HepG2 (cell line): ENCODE results near the gene ENO1. TPM values are rescaled to one million over a fixed set of nuclear protein-coding genes. Genes with fewer than 3 reads are reported as not detected.

Source experiments
- AKAP8 ChIP-seq: sonication (generic); formaldehyde crosslinking; IDR thresholded peaks from 2 replicates; pipeline ENCODE4 v1.5.1; 2020; ENCODE audit warnings: mild to moderate bottlenecking, missing genetic modification reagents
- ATF6 ChIP-seq: sonication (generic); formaldehyde crosslinking; conservative IDR thresholded peaks from 2 replicates; pipeline ENCODE4 v1.4.0; 2020; ENCODE audit warnings: missing genetic modification reagents
- CBX1 ChIP-seq: IDR thresholded peaks from one replicate; pipeline ENCODE4 v1.6.1; 2016; ENCODE audit warnings: antibody characterized with exemption, low read depth
- CEBPZ ChIP-seq: IDR thresholded peaks from 2 replicates; pipeline ENCODE4 v1.6.1; 2012; ENCODE audit warnings: low read length, improper control_type of control experiment
- CHCHD3 ChIP-seq: sonication (generic); formaldehyde crosslinking; IDR thresholded peaks from 2 replicates; pipeline ENCODE4 v1.8.0; 2022; ENCODE audit warnings: mild to moderate bottlenecking, missing genetic modification reagents, moderate library complexity
- DDIT3 ChIP-seq: sonication (generic); formaldehyde crosslinking; IDR thresholded peaks from 2 replicates; pipeline ENCODE4 v1.4.0; 2020; ENCODE audit warnings: mild to moderate bottlenecking, missing genetic modification reagents
- FOXJ3 ChIP-seq: sonication (generic); formaldehyde crosslinking; IDR thresholded peaks from 2 replicates; pipeline ENCODE4 v1.4.0; 2020; ENCODE audit warnings: missing genetic modification reagents, mild to moderate bottlenecking, borderline replicate concordance
- HNRNPK ChIP-seq: fragments of 200-400 bp; formaldehyde crosslinking; IDR thresholded peaks from 2 replicates; pipeline ENCODE4 v1.6.1; 2018; ENCODE audit warnings: low read length, low read depth, moderate library complexity, mild to moderate bottlenecking; ENCODE audit not compliant: poor library complexity, severe bottlenecking
- SRY ChIP-seq: sonication (generic); formaldehyde crosslinking; IDR thresholded peaks from 2 replicates; pipeline ENCODE4 v1.8.0; 2022; ENCODE audit warnings: mild to moderate bottlenecking, missing genetic modification reagents
- ZHX1 ChIP-seq: sonication (generic); formaldehyde crosslinking; IDR thresholded peaks from 2 replicates; pipeline ENCODE4 v1.8.1; 2022; ENCODE audit warnings: low read depth, mild to moderate bottlenecking, missing genetic modification reagents
- ZNF18 ChIP-seq: sonication (generic); formaldehyde crosslinking; IDR thresholded peaks from 2 replicates; pipeline ENCODE4 v1.8.0; 2022; ENCODE audit warnings: mild to moderate bottlenecking, missing genetic modification reagents; ENCODE audit not compliant: insufficient replicate concordance
- ZNF460 ChIP-seq: sonication (generic); formaldehyde crosslinking; IDR thresholded peaks from 2 replicates; pipeline ENCODE4 v1.5.1; 2020; ENCODE audit warnings: missing genetic modification reagents, mild to moderate bottlenecking, borderline replicate concordance
- ZNF709 ChIP-seq: sonication (generic); formaldehyde crosslinking; IDR thresholded peaks from 2 replicates; pipeline ENCODE4 v1.5.0; 2020; ENCODE audit warnings: mild to moderate bottlenecking, missing genetic modification reagents
- ZNF792 ChIP-seq: IDR thresholded peaks from 2 replicates; pipeline ENCODE4 v1.6.1; 2016
- ZNF83 ChIP-seq: sonication (generic); formaldehyde crosslinking; IDR thresholded peaks from 2 replicates; pipeline ENCODE4 v1.4.0; 2020; ENCODE audit warnings: missing genetic modification reagents, mild to moderate bottlenecking, borderline replicate concordance
- ZSCAN29 ChIP-seq: sonication (generic); formaldehyde crosslinking; conservative IDR thresholded peaks from 2 replicates; pipeline ENCODE4 v1.4.0; 2020; ENCODE audit warnings: mild to moderate bottlenecking, missing genetic modification reagents
- polyA plus RNA-seq, 8 experiments: library from polyadenylated mRNA; depleted of rRNA in 3 of 8; stranded (reverse) in 7 of 8; unstranded in 1 of 8; fragments of >200 nt; fragmentation: Illumina TruSeq in 4 of 8; extraction: Trizol in 4 of 8; gene quantifications; 2 replicates each; pipeline versions ENCODE4 v1.2.1 to v1.2.3, GENCODE V29; 2011 to 2016; ENCODE audit warnings: low read depth in 4 of 8, missing spikeins in 1 of 8, mixed read lengths in 1 of 8; ENCODE audit not compliant: insufficient read depth in 1 of 8
- total RNA-seq, 5 experiments: library from RNA; depleted of rRNA; stranded (reverse); fragments of >200 nt; fragmentation: Illumina TruSeq; extraction: Trizol; gene quantifications; 2 replicates each; pipeline ENCODE4 v1.2.3, GENCODE V29; 2016; ENCODE audit warnings: low read depth in 1 of 5

Gene ENO1
- total and polyA plus RNA-seq, 2 of the 13 experiments (the other 11 are each of a cell fraction or from before 2014, with no cell fraction given) = 1,559 to 3,103 TPM

GRCh38 chr1:8874230-8875201, 4.0 kb downstream of the ENO1 start (continued):
- TF ChIP-seq ZNF18 (CRISPR knock-in tag) (peak; percentile 13), CEBPZ (no peak), ZSCAN29 (no peak), AKAP8 (CRISPR knock-in tag) (no peak), ZNF83 (CRISPR knock-in tag) (no peak), DDIT3 (CRISPR knock-in tag) (no peak), CBX1 (no peak), ATF6 (CRISPR knock-in tag) (no peak), ZNF709 (no peak), ZNF792 (CRISPR knock-in tag) (0 out of 2 replicates have a peak, but pooled peaks have one; percentile 28), SRY (peak; percentile 34; the same call in 1 of the 2 replicates), FOXJ3 (CRISPR knock-in tag) (no peak), ZHX1 (CRISPR knock-in tag) (no peak), CHCHD3 (CRISPR knock-in tag) (no peak), ZNF460 (CRISPR knock-in tag) (no peak), HNRNPK (no peak)
